K562 (cell line): ENCODE results near the gene PCDHB14.

Source experiments
- AFF4 ChIP-seq: sonication (generic); formaldehyde crosslinking; IDR thresholded peaks from 2 replicates; pipeline ENCODE4 v1.8.0; 2023; ENCODE audit warnings: mild to moderate bottlenecking, missing genetic modification reagents
- CTCF ChIP-seq, 3 experiments: IDR thresholded peaks in 2 of 3; conservative IDR thresholded peaks in 1 of 3; 2 replicates each; pipeline ENCODE4 v1.5.1; 2011 to 2012; ENCODE audit warnings: low read length in 3 of 3, mild to moderate bottlenecking in 3 of 3, control low read depth in 2 of 3, improper control_type of control experiment in 1 of 3, inconsistent platforms in 1 of 3, low read depth in 1 of 3, mixed read lengths in 1 of 3, moderate library complexity in 1 of 3; ENCODE audit not compliant: insufficient read depth in 2 of 3
- ELK1 ChIP-seq: sonication (generic); formaldehyde crosslinking; IDR thresholded peaks from 2 replicates; pipeline ENCODE4 v1.8.1; 2022; ENCODE audit warnings: missing genetic modification reagents
- NFIX ChIP-seq: fragments of 250-450 bp; sonication (Bioruptor Pico); IDR thresholded peaks from 2 replicates; pipeline ENCODE4 v1.4.0; 2020; ENCODE audit warnings: low read depth, mild to moderate bottlenecking, moderate library complexity
- PCBP2 ChIP-seq: fragments of 200-400 bp; formaldehyde crosslinking; IDR thresholded peaks from 2 replicates; pipeline ENCODE4 v1.6.1; 2018; ENCODE audit warnings: low read length, low read depth, mild to moderate bottlenecking, moderate library complexity; ENCODE audit not compliant: poor library complexity, severe bottlenecking
- SMAD2 ChIP-seq: fragments of 150-350 bp; IDR thresholded peaks from 2 replicates; pipeline ENCODE4 v1.6.1; 2014; ENCODE audit warnings: low read depth, mild to moderate bottlenecking, low read length
- TSHZ1 ChIP-seq: fragments of 250-450 bp; sonication (Bioruptor Pico); IDR thresholded peaks from 2 replicates; pipeline ENCODE4 v1.4.0; 2020; ENCODE audit warnings: mild to moderate bottlenecking, moderate library complexity
- ZNF384 ChIP-seq: IDR thresholded peaks from 2 replicates; pipeline ENCODE4 v1.6.1; 2012; ENCODE audit warnings: low read depth, low read length, improper control_type of control experiment
- ZNF639 ChIP-seq, 2 experiments: fragments of 200-800 bp in 1 of 2; sonication (Bioruptor generic) in 1 of 2; sonication (generic) in 1 of 2; formaldehyde crosslinking in 1 of 2; IDR thresholded peaks in 1 of 2; conservative IDR thresholded peaks in 1 of 2; 2 replicates each; pipeline versions ENCODE4 v1.5.0 to v1.6.1; 2016 to 2020; ENCODE audit warnings: missing compliant biosample characterization in 1 of 2, missing genetic modification characterization in 1 of 2, missing genetic modification reagents in 1 of 2
- ZNF780A ChIP-seq: fragments of 250-450 bp; sonication (Bioruptor Pico); IDR thresholded peaks from 2 replicates; pipeline ENCODE4 v1.5.0; 2021; ENCODE audit warnings: mild to moderate bottlenecking

- TF ChIP-seq CTCF (IDR thresholded peaks at IDR 0.05 in 2 of 3, conservative IDR thresholded peaks at IDR 0.05 in 1 of 3; ENCODE audit: insufficient read depth in 2 of 3, low read depth in 1 of 3, low read length in 3 of 3) (no peak), ZNF384 (no peak), TSHZ1 (no peak), ZNF639 (CRISPR knock-in tag; conservative IDR thresholded peaks at IDR 0.05 in 1 of 2, IDR thresholded peaks at IDR 0.05 in 1 of 2) (no peak), ZNF780A (CRISPR knock-in tag) (no peak), NFIX (no peak), ELK1 (CRISPR knock-in tag) (no peak), AFF4 (CRISPR knock-in tag) (no peak), PCBP2 (no peak), SMAD2 (no peak)
Observed at GRCh38 chr5:141258948-141259347, 35.8 kb downstream of the PCDHB14 start.
